Fibroblast of gingiva (primary cell): Measurements from ENCODE around the gene MAP2K4.
"Not testable (repeated sequence)": the region's sequence is repeated elsewhere in the genome, so short reads cannot be mapped to it uniquely, and the experiment has no call there.

Source experiments
- DNase-seq: peaks from one replicate; pipeline ENCODE4 v3.0.0-alpha.2; 2011; ENCODE audit warnings: low read depth

MAP2K4 gene

DNA sequence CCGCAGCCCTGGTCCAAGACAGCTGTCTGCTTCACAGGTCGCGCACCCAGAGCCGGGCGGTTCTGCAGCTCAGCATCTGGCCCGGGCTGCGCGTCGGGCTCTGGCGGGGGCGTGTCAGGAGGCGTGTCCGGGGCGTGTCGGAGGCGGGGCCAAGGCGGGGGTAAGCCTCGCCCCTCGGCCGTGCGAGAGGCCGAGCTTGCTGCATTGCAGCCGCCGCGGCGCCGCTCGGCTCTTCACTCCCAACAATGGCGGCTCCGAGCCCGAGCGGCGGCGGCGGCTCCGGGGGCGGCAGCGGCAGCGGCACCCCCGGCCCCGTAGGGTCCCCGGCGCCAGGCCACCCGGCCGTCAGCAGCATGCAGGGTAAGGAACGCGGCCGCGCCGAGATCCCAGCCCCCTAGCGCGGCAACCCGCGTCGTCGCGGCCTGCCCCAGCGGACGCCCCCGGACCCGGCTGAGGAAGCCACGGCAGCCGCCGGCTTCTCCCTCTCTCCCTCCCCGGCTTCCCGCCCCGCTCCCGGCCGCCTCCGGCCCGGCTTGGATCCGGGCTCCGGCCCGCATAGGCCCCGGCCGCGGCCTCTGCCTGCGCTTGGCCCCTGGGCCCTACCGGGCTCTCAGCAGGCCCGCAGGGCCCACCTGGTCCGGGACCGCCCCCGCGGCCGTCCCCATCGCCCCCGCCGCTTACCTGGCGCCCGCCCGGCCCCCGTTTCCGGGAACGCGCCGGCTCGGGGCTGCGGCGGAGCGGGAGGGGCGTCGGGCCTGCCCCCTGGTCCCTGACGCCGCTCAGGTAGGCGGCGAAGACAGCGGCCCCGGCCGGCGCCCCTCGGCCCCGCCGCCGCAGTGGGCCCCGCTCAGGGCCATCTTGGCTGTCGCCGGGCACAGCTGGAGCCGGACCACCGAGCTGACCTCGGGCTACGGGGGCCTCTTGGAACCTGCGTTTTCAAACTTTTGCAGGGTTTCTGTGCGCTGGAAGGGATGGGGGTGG, at the start of gene MAP2K4:
Gene MAP2K4 (plus strand): TSS at position 236 of the 981 bp plus-strand sequence. CDS start 10 bp downstream, at position 246.
- peak; percentile 86 for DNase-seq

DNA sequence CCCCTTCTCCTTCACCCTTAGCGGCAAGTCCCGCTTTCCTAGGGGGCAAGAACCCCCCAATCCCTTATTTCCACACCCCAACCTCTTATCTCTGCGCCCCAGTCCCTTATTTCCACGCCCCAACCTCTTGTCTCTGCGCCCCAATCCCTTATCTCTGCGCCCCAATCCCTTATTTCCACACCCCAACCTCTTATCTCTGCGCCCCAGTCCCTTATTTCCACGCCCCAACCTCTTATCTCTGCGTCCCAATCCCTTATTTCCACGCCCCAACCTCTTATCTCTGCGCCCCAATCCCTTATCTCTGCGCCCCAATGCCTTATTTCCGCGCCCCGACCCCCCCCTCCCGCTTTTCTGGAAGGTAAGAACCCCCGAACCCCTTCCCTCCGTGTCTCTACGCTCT, 47.9 kb upstream of the MAP2K4 start:
- not testable (repeated sequence) for DNase-seq

DNA sequence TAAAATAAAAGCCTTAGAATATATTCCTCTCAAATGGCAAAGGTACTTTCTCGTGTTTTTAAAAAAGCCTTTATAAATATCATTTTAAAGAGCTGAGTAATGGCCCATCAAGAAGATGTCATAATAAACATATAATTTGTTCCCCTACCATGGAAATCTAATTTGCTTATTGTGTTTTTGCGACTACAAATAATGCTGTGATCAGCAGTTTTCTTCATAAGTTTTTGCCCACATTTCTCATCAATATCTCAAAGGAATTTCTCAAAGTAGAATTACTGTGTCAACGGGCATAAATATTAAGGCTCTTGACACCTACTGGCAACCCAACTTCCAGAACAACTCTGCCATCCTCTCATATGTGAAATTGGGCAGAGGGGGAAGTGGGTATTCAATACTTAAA, 40.9 kb upstream of the MAP2K4 start:
- no peak for DNase-seq

DNA sequence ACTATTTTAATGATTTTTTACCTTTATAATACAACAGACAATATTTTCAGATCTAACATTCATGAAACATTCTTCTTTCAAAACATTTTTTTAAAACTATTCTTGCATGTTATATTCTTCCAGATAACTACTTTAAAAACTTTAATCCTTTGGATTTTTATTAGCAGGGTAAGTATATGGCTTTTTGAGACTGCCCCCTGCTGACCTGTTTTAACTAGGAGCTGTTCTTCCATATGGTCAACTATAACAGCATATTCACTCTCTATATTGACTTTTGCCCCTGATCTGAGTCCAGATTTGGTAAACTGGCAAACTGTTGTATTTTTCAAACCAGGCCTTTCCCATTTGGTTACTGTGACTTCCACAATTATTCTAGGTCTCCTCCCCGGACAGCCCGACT, 39.9 kb upstream of the MAP2K4 start:
- no peak for DNase-seq

DNA sequence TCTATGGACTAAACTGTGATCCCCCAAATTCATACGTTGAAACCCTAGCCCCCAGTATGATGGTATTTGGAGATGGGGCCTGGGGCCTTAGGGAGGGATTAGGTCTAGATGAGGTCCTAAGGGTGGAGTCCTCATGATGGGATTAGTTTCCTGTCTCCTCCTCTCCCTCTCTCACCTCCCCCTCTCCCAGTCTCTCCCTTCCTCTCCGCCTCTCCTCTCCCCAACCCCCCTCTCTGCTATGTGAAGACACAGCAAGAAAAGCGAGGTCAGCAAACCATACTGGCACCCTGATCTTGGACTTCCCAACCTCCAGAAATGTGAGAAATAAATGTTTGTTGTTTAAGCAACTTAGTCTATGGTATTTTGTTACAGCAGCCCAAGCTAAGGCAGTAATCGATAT, 38.8 kb upstream of the MAP2K4 start:
- DNase-seq, result no peak

DNA sequence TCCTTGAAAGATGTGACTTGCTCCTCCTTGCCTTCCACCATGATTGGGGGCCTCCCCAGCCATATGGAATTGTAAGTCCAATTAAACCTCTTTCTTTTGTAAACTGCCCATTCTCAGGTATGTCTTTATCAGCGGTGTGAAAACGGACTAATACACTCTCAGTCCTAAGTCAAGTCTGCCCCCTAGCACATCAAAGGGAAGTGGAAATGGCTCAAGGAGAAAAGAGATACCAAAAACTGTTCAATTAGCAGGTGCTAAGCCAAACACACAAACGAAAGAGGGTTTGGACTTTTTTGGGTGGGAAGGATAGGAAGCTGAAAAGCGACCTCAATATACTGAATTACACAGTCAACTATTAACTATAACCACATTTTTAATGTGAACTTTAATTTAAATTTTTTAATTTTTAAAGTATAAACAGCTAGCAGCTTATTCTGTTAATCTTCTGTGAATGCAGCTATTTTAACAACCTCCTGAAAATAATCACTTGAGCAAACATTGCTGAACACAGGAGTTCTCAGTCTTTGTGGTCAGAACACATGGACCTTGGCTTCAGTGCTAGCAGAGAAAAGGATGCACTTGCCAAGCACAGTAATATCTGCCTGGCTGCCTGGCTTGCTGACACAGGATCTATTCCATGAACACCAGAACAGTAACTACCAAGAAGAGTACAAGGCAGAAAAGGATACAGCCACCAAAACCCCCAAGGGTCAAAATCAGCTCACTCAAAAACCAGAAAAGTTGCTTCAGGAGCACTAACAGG, 34.3 kb upstream of the MAP2K4 start:
- DNase-seq, result peak; percentile 39

DNA sequence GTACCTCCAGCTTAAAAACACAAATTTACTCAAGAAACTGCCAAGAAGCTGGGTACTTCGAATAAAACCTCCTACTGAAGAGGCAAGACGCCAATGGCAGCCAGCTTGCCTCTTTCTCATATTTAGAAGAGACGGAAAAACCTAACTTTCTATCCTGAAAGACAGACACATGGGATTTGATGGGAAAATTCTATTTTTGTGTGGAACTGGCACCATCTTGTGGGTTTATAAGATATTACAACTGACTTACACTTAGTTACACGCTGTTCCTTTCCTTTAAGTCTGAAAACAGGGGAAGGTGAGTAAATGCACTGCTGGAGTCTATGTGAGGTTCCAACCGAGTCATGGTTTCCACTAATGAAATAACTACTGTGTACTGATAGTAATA, 33.7 kb upstream of the MAP2K4 start:
- DNase-seq, result peak; percentile 35

DNA sequence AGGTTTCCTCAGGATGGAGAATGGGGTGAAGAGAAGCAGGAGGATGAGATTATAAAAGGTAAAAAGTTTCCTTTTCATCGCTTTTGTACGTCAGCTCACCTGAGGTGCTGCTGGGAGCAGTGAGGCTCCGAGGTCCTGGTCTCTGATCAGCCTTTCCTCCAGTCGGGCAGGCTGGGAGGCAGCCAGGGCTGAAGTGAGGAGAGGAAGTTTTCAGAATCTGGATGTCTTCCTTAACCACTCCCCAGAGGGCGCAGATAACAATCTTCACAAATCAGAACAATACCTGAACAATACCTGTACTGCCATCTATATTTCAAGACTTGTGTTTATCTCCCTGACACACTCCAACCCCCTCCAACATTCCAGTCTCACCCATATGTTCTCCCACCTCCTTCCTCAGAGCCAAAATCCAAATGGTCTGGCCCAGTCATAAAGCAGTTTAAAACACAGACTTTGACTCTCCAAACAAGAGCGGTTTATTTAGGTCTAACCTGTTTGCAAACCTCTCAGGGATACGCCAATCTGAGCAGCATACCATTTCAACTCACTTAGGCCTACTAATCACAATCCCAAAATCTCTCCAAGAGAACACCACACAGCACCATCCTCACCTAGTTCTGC, 30.2 kb upstream of the MAP2K4 start:
- DNase-seq, result no peak

DNA sequence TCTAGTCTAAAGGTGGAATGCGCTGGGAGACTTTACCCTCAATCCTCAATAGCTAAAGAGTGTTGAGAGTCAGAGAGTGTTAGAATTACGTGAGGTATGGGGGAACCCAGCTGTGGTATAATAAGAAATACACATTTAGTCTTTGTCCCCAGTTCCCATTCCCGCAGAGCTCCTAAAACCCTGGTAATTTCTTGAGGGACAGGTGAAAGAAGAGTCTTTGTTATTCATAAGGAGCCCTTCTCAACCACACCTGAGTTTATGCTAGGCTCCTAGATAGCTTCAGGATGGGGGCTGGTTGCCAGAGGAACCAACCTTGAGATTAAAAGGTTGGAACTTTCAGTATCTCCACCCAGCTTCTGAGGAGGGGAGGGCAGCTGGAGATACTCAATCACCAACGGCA, 29.2 kb upstream of the MAP2K4 start:
- no peak for DNase-seq

DNA sequence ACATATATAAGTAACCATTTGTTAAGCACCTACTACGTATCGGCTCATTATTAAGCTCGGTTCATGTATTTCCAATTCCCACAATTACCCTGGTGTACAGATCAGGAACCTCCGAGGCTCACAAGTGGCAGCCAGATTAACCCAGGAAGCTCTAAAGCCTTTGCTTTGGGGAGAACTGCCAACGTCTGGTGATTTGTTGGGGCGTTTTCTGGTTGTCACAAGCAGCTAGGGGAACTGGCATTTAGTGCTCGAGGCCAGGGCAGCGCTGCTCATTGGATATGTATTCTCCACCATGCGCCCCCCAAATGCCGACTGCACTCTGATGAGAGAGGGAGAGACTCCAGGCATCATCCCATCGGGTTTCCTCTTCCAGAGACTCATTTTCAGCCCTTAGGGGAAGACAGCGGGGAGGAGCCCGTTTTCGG, 23.9 kb upstream of the MAP2K4 start:
- DNase-seq, result peak; percentile 26

DNA sequence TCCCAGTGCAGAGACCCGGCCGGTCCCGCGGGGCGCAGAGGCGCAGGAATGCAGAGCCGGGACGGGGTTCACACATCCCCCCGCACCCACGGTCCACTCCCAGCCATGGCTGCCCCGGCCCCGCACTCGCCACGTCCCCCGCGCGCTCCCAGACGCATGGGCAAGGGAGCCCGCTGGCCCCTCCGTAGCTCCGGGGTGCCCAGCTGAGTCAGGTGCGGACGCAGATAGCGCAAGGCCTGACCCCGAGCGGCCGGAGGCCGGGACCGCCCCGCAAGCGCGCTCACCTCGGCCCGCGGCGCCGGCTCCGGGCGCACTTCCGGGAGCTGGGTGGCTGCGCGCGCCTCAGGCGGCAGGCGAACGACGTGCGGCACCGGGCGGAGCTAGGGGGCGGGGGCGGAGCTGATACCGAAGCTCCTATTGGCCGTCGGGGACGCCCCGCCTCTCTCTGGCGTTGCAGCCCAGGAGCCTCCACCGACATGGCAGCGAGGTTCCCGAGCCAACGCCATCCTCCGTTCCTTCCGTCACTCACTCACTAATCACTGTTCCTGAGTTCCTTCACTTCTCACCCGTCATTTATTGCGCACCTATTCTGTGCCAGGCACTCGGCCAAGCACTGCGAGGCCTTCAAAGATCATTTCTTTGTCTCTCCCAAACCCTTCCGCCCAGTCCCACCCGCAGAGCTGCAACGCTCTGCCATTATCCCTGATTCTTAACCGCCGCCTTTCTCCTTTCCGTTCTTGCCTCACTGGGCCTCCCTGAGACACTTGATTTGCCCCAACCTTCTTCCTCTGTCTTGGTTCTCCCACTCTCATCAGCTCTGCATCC, 23.3 kb upstream of the MAP2K4 start, which contains the start of gene ZNF18:
Gene ZNF18 (minus strand): TSS at position 329 of the 825 bp plus-strand sequence. CDS start 4,646 bp downstream, outside the sequence.
- peak; percentile 94 for DNase-seq

DNA sequence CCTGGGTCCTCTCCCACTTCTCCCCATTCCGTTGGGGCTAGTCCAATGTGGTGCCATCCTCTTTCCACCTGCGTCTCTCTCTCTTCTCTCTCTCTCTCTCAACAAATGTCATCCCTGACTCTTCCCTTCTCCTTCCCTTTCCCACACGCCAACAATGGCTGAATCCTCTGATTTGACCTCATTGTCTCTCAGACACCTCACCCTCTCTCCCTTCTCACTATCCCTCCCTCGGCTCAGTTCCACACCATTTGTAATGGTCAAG, 22.8 kb upstream of the MAP2K4 start:
- no peak for DNase-seq

DNA sequence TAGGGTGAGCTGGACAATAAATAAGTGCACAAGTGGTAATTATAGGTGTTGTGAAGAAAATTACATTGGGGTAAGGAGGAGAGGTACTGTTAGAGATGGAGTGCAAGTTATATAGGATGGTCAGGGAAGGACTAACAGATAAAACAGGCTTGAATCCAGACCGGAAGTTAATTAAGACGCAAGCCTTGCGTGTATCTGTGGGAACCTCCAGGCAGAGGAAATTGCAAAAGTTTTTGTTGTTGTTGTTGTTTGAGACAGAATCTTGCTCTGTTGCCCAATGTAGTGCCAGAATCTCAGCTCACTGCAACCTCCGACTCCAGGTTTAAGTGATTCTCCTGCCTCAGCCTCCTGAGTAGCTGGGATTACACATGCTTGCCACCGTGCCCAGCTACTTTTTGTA, 21.0 kb upstream of the MAP2K4 start:
- DNase-seq, result no peak

DNA sequence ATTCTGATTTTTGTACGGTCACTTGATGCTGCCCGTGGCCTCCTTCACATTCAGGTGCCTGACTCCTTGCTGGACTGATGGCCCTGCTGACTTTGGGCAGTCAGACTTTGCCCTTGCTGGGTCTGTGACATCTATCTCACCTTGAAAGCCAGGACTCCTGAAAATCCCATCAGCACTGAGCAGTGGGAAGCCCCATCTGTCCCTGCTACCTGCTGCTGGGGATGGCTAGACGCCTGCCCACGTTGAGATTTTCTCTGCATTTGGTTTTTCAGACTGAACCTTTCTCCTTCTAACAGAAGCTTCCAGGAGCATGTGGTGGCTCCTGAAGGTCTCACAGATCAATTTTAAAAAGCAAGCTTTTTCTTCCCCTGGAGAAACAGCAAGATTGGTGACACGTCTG, 13.2 kb upstream of the MAP2K4 start:
- no peak for DNase-seq

DNA sequence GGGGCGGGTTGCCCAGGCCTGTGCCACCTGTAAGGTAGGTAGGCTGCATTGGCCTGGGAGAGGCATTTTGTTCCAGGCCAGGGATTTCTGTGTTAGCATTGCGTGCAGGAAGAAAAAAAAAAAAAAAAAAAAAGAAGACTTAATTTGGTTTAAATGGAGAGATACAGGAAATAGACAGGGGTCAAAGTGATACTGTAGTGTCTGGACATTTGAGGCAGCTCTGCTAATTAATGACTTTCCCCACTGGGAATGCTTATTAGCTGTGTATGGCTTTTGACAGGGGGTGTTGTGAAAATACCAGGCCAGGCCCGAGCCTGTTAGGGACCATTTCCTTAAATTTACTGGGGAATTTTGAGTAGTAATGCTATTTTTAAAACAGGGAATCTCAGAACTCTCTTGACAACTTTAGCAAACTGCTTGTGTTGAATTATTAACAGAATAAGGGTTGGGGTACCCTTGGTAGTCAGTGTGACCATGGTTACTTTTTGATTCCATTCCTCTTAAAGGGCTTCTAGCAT, 1.0 kb downstream of the MAP2K4 start:
- DNase-seq, result no peak

DNA sequence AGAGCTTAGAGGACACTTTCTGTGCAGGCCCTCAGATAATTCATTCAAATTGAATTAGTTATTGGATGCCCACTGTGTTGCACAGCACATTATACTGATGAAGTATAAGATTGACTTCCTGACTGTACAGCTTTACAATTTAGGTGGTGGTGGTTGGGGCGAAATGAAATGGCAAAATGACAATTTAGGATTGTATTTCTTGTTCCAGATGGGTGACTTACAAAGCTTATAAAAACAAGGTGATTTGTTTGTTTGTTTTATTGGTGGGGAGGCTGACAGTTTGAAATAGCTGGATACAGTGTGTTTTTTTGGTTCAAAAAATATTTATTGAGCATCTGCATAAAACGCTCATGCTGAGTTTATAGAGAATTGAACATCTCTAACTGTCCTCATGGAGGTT, 1.6 kb downstream of the MAP2K4 start:
- no peak for DNase-seq

DNA sequence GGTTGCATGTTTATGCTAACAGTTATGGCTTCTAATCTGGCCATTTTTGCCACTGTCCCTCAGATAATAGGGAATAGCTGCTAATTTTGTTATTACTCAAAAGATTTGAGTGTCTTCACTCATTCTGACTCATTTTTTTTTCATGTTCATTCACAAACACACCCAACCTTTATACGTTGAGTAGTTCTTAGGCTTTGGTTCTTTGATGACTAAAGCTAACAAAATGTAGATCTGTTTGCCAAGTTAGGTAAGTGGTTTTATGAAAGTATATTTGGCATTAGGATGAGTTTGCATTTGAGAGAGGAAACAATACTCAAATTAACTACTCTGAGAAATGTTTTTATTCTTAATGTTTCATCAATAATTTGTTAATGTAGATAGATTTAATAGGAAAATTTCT, 3.6 kb downstream of the MAP2K4 start:
- no peak for DNase-seq

DNA sequence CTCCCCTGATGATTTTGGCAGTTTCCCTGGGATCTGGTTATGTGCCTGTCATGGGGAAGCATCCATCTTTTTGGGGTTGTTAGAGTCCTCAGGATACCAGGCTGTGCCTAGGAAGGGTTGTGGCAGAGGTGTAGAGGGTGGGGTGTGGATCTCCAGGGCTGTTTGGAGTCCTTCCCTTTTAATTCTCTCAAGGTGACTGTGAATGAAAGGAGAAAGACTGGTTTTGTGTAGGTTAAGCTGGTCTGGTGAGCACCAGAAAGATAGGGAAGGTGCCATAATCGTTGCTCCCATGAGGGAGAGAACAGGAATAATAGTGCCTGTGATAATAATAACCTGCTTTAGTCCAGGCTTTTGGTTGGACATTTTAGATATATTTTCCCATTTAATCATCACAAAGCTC, 7.0 kb downstream of the MAP2K4 start:
- DNase-seq, result no peak

DNA sequence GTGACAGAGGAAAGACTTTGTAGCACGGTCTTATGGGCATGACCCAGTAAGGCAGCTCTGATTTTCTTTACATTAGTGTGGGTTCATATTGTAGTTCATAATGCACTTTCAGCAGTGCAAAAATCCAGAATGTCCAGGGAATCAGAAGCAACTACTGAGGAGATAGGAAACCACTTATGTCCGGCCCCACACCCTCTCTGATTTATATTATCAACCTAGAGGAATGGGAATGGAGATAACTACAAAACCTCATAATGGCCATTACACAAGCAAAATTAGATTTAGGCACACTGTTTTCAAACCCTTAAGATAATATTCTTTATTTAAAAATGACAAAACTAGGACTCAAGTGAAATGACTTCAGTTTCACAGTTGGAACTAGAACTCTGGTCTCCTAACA, 7.9 kb downstream of the MAP2K4 start:
- no peak for DNase-seq

DNA sequence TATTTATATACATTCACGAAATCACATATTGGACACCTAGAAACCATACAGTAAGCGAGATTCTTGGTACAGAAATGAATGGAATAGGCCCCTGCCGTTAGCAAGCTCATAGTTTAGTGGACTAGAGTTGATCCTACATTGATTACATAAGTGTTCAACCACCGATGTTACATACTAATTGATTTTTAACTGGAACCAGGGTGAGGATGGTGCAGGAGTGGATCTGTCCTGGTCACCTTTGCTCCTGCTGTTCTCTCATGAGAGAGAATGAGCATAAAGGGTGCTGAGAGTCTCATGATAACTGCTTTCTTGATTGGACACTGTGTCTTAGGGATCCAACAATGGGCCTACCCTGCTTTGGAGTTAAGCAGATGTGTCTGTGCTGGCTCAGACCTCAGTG, 13.9 kb downstream of the MAP2K4 start:
- no peak for DNase-seq

DNA sequence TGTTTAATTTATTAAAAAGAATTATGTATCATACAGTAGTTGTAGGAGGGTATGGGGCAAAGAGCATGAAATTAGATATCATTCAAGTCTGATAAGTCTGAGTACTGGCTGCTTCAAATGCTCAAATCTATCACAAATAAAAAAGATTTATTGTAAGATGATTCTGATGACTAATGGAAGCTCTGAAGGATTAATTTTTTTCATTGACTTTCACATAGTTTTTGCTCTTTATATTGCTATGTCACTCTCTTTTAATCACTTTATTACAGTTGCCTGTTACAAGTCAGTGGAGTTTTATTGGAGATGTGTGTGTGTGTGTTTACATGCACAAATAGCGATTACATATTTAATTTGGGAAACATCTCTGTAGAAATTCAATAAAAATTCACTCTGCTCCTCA, 15.0 kb downstream of the MAP2K4 start:
- no peak for DNase-seq

DNA sequence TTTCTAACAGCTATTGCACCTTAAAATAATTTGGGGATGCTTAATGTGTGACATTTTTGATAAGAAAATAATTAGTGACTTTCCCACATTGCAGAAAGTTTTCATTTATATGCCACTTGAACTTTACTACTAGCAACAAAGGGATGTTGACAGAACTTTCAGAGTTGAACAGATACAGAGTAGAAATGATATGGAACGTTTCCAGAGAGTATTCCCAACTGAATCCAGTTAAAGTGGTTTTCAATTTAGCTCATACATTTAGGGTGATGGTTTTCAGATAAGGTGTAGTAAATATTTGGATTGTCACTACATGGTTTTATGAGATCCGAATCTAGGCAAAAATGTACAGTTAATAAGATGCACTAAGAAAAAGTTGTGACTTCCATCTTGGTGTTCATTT, 17.3 kb downstream of the MAP2K4 start:
- no peak for DNase-seq
